Measurements from ENCODE around the gene UVRAG. TPM values are rescaled to one million over a fixed set of nuclear protein-coding genes. Genes with fewer than 3 reads are reported as not detected.
A peak's percentile ranks its signal among the peaks of the same experiment; 100 is the strongest.

UVRAG gene
- total RNA-seq, 1 experiment from 2014 or later = 29.5 TPM

DNA sequence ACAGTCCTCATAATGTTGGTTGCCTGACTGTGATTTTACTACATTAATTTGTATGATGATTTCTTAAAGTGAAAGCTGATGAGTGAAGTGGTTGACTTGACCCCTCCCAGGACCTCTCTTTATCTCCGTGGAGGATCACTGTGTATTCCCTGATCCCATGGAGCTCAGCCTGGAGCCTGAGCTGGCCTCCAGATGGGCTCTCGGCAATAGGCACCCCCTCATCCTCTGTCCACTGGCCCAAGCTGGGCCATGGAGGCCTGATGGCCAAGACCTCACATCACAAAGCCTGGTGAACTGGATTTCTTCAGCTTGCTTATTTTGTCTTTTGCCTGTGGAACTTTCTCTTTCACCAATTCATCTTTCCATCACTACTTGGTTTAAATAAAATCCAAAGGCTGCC is 316.1 kb downstream of the UVRAG start:
- H3K4me1 ChIP-seq (ENCODE audit: control insufficient read depth, insufficient read depth, low read length) = 0 out of 2 replicates have a peak, but pooled peaks cover 6% of the 10 kb centered on the region
- ATAC-seq (no peak), DNase-seq (ENCODE audit: low read depth, low spot score) (no peak)
- no peak overlapping the region for H3K4me3 ChIP-seq (ENCODE audit: low read depth in 2 of 2, low read length in 2 of 2)
- BruUV-seq (replicated peaks) = no TSS peak
- H3K27ac ChIP-seq (ENCODE audit: low read length) = no peak overlapping the region
- no peaks in the 10 kb centered on the region for H3K36me3 ChIP-seq (ENCODE audit: control insufficient read depth, insufficient read depth, low read length)
- no peaks in the 10 kb centered on the region for H3K9me3 ChIP-seq (ENCODE audit: control insufficient read depth, insufficient read depth, low read depth, low read length)
- in situ Hi-C loops (cut with HindIII; ENCODE audit: low pct_unique_long_range_greater_than_20kb, low sequenced_read_pairs) (no loop called here), intact Hi-C loops (cut with micrococcal nuclease; ENCODE audit: unreplicated experiment) (no loop called here)
- ChIA-PET POLR2A (interaction anchor here (0.6 kb wide), 1 partner anchor 225 kb away, joined by 3 read pairs; no protein-coding TSS in a partner anchor), CTCF (no interaction called here)
- H3K27me3 ChIP-seq (ENCODE audit: control insufficient read depth, insufficient read depth, low read length) = no peaks in the 10 kb centered on the region
- TF ChIP-seq TCF7L2 (IDR thresholded peaks at IDR 0.05; ENCODE audit: low read depth, low read length) (no peak), SIN3A (IDR thresholded peaks at IDR 0.05; ENCODE audit: borderline replicate concordance, insufficient read depth, low read depth, low read length) (no peak), POLR2AphosphoS5 (IDR thresholded peaks at IDR 0.05; ENCODE audit: low read depth, low read length) (no peak)
- TF ChIP-seq, protein P1, sequence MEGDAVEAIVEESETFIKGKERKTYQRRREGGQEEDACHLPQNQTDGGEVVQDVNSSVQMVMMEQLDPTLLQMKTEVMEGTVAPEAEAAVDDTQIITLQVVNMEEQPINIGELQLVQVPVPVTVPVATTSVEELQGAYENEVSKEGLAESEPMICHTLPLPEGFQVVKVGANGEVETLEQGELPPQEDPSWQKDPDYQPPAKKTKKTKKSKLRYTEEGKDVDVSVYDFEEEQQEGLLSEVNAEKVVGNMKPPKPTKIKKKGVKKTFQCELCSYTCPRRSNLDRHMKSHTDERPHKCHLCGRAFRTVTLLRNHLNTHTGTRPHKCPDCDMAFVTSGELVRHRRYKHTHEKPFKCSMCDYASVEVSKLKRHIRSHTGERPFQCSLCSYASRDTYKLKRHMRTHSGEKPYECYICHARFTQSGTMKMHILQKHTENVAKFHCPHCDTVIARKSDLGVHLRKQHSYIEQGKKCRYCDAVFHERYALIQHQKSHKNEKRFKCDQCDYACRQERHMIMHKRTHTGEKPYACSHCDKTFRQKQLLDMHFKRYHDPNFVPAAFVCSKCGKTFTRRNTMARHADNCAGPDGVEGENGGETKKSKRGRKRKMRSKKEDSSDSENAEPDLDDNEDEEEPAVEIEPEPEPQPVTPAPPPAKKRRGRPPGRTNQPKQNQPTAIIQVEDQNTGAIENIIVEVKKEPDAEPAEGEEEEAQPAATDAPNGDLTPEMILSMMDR (IDR thresholded peaks at IDR 0.05) = no peak
- TF ChIP-seq, protein P2, sequence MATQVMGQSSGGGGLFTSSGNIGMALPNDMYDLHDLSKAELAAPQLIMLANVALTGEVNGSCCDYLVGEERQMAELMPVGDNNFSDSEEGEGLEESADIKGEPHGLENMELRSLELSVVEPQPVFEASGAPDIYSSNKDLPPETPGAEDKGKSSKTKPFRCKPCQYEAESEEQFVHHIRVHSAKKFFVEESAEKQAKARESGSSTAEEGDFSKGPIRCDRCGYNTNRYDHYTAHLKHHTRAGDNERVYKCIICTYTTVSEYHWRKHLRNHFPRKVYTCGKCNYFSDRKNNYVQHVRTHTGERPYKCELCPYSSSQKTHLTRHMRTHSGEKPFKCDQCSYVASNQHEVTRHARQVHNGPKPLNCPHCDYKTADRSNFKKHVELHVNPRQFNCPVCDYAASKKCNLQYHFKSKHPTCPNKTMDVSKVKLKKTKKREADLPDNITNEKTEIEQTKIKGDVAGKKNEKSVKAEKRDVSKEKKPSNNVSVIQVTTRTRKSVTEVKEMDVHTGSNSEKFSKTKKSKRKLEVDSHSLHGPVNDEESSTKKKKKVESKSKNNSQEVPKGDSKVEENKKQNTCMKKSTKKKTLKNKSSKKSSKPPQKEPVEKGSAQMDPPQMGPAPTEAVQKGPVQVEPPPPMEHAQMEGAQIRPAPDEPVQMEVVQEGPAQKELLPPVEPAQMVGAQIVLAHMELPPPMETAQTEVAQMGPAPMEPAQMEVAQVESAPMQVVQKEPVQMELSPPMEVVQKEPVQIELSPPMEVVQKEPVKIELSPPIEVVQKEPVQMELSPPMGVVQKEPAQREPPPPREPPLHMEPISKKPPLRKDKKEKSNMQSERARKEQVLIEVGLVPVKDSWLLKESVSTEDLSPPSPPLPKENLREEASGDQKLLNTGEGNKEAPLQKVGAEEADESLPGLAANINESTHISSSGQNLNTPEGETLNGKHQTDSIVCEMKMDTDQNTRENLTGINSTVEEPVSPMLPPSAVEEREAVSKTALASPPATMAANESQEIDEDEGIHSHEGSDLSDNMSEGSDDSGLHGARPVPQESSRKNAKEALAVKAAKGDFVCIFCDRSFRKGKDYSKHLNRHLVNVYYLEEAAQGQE (IDR thresholded peaks at IDR 0.05; ENCODE audit: insufficient read depth in 1 of 2, low read depth in 2 of 2, low read length in 1 of 2) = no peak

DNA sequence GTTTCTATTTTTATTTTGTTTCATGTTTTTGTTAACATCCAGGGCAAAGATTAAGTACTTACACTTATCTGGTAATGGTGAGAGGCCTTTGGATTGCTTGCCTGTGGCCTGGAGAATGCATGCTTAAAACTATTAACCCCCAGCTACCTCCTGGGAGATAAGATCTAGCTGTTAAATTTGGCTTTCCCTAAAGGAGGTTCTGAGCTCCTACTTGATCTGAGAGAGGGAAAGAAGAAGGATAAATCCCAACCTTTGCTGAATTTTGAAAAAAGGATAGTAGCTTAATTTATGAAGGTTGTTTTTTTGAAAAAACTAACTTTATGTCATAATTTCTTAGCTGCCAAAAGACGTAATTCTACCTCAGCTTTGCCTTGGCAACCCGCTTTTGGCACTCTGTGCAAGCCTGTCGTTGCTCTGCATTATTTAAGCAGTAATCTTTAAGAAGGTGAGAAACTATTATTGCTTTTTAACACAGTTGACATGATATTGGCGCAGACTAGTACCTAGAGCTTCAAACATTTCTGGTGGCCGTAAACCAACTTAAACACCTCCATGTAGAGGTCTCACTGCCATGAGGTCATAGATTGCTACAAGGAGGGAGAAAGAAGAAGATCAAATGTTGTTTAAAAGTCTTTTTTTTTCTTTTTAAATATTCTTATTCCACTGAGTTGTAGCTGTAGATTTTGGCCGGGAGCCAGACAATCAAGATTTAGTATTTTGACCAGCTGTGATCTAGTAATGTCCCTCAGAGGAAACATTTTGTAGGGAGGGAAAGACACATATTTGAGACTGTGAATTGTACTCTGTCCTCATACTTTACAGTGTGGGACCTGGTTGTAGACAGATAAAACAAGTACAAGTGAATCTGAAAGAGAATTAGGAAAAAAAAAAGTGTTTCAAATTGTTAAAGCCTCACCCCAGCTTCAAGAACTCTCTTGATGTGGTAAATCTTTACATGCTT is 316.9 kb downstream of the UVRAG start:
- 0 out of 2 replicates have a peak, but pooled peaks cover 6% of the 10 kb centered on the region for H3K4me1 ChIP-seq (ENCODE audit: control insufficient read depth, insufficient read depth, low read length)
- no peaks in the 10 kb centered on the region for H3K36me3 ChIP-seq (ENCODE audit: control insufficient read depth, insufficient read depth, low read length)
- no peak overlapping the region for H3K4me3 ChIP-seq (ENCODE audit: low read depth in 2 of 2, low read length in 2 of 2)
- no peaks in the 10 kb centered on the region for H3K27me3 ChIP-seq (ENCODE audit: control insufficient read depth, insufficient read depth, low read length)
- ChIA-PET POLR2A (interaction anchor here (0.6 kb wide), 2 partner anchors 226 to 325 kb away, joined by 3 to 4 read pairs; no protein-coding TSS in a partner anchor), CTCF (no interaction called here)
- DNase-seq (ENCODE audit: low read depth, low spot score) = no peak
- ATAC-seq = no peak
- TF ChIP-seq POLR2AphosphoS5 (IDR thresholded peaks at IDR 0.05; ENCODE audit: low read depth, low read length) (no peak), SIN3A (IDR thresholded peaks at IDR 0.05; ENCODE audit: borderline replicate concordance, insufficient read depth, low read depth, low read length) (no peak), TCF7L2 (IDR thresholded peaks at IDR 0.05; ENCODE audit: low read depth, low read length) (no peak)
- TF ChIP-seq, protein P1 (IDR thresholded peaks at IDR 0.05) = no peak
- TF ChIP-seq, protein P2 (IDR thresholded peaks at IDR 0.05; ENCODE audit: insufficient read depth in 1 of 2, low read depth in 2 of 2, low read length in 1 of 2) = no peak
- in situ Hi-C loops (cut with HindIII; ENCODE audit: low pct_unique_long_range_greater_than_20kb, low sequenced_read_pairs) = no loop called here
- intact Hi-C loops (cut with micrococcal nuclease; ENCODE audit: unreplicated experiment) = no loop called here
- TSS peak; percentile 3 for BruUV-seq (replicated peaks)
- no peaks in the 10 kb centered on the region for H3K9me3 ChIP-seq (ENCODE audit: control insufficient read depth, insufficient read depth, low read depth, low read length)
- no peak overlapping the region for H3K27ac ChIP-seq (ENCODE audit: low read length)

All from Panc1 (cell line).